ENCODE data around the gene ASS1. TPM values are rescaled to one million over a fixed set of nuclear protein-coding genes. Genes with fewer than 3 reads are reported as not detected.
A peak's percentile ranks its signal among the peaks of the same experiment; 100 is the strongest.

ASS1 gene
- total and polyA plus RNA-seq, 2 of the 13 experiments (the other 11 are each of a cell fraction or from before 2014, with no cell fraction given), result 77.6 to 122 TPM

DNA sequence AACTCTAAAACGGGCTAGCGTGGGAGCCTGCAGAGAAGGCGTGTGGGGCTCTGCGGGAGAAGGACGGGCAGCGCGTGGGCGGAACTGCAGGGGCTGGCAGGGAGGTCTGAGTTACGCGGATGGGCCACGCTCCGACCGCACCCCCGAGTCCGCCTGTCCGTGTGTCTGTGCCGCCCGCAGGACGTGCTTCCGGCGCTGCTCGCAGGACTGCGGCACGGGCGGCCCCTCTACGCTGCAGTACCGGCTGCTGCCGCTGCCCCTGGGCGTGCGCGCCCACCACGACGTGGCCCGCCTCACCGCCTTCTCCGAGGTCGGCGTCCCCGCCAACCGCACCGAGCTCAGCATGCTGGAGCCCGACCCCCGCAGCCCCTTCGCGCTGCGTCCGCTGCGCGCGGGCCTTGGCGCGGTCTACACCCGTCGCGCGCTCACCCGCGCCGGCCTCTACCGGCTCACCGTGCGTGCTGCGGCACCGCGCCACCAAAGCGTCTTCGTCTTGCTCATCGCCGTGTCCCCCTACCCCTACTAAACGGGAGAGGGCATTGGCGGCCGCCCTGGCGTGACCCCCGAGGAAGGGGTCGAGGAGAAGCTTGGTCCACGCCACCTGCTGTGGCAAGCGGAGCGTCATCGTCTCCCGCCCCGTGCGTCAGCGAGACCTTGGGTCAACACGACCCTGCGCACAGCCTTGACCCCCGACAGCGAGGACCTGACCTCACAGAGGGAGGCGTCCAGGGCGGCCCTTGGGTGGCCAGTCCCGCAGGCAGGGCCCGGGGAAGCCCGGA is 11.4 kb upstream of the ASS1 start (continued):
- TF ChIP-seq ZNF296 (CRISPR knock-in tag; conservative IDR thresholded peaks at IDR 0.05) (no peak), IKZF1 (IDR thresholded peaks at IDR 0.05) (no peak), SMAD9 (CRISPR knock-in tag; IDR thresholded peaks at IDR 0.05) (no peak), ZNF720 (CRISPR knock-in tag; IDR thresholded peaks at IDR 0.05) (no peak), ZNF672 (CRISPR knock-in tag; IDR thresholded peaks at IDR 0.05) (no peak), DNMT3B (CRISPR knock-in tag; conservative IDR thresholded peaks at IDR 0.05) (no peak), KDM5A (IDR thresholded peaks at IDR 0.05; ENCODE audit: borderline replicate concordance, low read length) (no peak), ZNF101 (CRISPR knock-in tag; IDR thresholded peaks at IDR 0.05; ENCODE audit: borderline replicate concordance, low read depth) (no peak), ZNF501 (CRISPR knock-in tag; IDR thresholded peaks at IDR 0.05) (peak; percentile 24; the same call in 1 of the 2 replicates), NFAT5 (CRISPR knock-in tag; IDR thresholded peaks at IDR 0.05) (no peak), NFKBIZ (CRISPR knock-in tag; IDR thresholded peaks at IDR 0.05) (no peak), ZFAT (CRISPR knock-in tag; conservative IDR thresholded peaks at IDR 0.05) (no peak), SSRP1 (CRISPR knock-in tag; IDR thresholded peaks at IDR 0.05) (no peak), AKNA (CRISPR knock-in tag; IDR thresholded peaks at IDR 0.05; ENCODE audit: borderline replicate concordance) (no peak), CBFB (CRISPR knock-in tag; IDR thresholded peaks at IDR 0.05) (no peak), SMC3 (IDR thresholded peaks at IDR 0.05; ENCODE audit: low read length) (no peak), ZBTB38 (CRISPR knock-in tag; IDR thresholded peaks at IDR 0.05) (peak; percentile 79)

Data from HepG2 (cell line).